ENCODE data around the gene C11orf21.

The C11orf21 gene

DNA sequence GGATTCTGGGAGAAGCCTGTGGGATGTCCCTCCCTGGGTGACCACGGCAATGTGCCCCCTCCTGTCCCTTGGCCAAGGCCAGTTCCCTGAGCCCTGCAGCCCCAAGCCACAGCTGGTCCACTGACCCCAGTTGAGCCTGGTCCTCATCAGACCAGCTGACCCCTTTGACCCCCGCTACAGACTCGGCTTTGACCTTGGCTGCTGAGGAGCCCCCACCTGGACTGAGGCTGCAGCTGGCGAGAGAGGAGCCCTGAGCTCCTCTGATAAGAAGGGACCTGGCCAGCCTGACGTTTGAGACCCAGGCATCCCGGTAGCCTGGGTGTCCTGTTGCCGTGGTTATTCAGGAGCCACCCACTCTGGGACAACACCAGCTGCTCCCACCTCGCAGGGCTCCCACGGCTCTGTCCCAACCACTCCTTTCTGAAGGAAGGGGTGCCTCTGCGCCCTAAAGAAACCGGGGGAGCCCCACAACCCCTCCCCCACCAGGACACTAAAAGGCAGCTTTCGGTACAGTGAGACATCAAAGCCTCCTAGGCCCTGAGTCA is 34.3 kb downstream of the C11orf21 start:
- H3K36me3 ChIP-seq (ENCODE audit: low read length) = no peaks in the 10 kb centered on the region
- no peak overlapping the region for H3K9ac ChIP-seq (ENCODE audit: low read length)
- H3K27ac ChIP-seq (ENCODE audit: low read depth, low read length) = no peak overlapping the region
- no peaks in the 10 kb centered on the region for H3K9me3 ChIP-seq (ENCODE audit: insufficient read depth, low read length)
- H2AFZ ChIP-seq (ENCODE audit: low read depth, low read length, severe bottlenecking) = no peak overlapping the region
- no peaks in the 10 kb centered on the region for H3K79me2 ChIP-seq (ENCODE audit: insufficient read depth, low read length)
- no peaks in the 10 kb centered on the region for H3K27me3 ChIP-seq (ENCODE audit: low read length)
- TF ChIP-seq, protein P1, sequence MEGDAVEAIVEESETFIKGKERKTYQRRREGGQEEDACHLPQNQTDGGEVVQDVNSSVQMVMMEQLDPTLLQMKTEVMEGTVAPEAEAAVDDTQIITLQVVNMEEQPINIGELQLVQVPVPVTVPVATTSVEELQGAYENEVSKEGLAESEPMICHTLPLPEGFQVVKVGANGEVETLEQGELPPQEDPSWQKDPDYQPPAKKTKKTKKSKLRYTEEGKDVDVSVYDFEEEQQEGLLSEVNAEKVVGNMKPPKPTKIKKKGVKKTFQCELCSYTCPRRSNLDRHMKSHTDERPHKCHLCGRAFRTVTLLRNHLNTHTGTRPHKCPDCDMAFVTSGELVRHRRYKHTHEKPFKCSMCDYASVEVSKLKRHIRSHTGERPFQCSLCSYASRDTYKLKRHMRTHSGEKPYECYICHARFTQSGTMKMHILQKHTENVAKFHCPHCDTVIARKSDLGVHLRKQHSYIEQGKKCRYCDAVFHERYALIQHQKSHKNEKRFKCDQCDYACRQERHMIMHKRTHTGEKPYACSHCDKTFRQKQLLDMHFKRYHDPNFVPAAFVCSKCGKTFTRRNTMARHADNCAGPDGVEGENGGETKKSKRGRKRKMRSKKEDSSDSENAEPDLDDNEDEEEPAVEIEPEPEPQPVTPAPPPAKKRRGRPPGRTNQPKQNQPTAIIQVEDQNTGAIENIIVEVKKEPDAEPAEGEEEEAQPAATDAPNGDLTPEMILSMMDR (IDR thresholded peaks at IDR 0.05; ENCODE audit: insufficient read depth, low read length, poor library complexity, severe bottlenecking) = no peak
- no peak for TF ChIP-seq EZH2phosphoT487 (conservative IDR thresholded peaks at IDR 0.05; ENCODE audit: low read length)
- no peaks in the 10 kb centered on the region for H3F3A ChIP-seq (ENCODE audit: insufficient read depth)
- no peak overlapping the region for H3K4me2 ChIP-seq (ENCODE audit: low read depth, low read length, poor library complexity, severe bottlenecking)
- no peak overlapping the region for H3K4me3 ChIP-seq (ENCODE audit: insufficient read depth, low read length, poor library complexity, severe bottlenecking)
- H4K20me1 ChIP-seq (ENCODE audit: low read depth, low read length) = no peaks in the 10 kb centered on the region
- no peaks in the 10 kb centered on the region for H3K9me2 ChIP-seq (replicated peaks; ENCODE audit: insufficient read depth, low read length)

DNA sequence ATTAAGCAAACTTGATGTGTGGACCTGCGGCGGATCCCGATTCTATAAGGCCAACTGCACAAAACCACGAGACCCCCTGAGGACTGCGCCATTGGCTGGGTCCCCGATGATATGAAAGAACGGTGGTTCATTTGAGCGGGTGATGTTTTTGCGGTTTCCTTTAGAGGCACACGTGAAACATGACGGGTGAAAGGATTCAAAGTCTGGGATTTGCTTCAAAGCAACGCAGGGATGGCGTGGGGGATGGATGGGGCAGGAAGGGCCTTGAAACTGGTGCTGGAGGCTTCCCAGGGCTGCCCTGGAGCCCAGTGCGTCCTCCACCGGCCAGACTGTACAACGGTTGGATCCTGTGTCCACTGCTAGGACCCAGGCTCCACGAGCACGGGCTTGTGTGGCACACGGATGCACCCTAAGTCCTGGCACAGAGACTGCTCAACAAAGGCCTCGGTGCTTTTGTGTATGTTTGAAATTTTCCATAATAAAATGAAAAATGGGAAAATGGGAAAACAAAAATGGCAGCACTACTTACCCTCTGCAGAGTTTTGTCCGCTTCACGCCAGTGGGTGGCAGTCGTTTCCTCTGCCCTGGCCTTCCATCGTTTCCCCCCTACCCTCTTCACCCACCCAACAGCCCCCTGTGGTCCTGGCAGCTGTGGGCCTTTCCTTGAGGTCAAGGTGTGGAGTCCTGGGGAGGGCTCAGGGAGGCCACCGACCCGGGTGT is 35.0 kb downstream of the C11orf21 start:
- Histone ChIP-seq H3K4me2 (ENCODE audit: low read depth, low read length, poor library complexity, severe bottlenecking) (no peak overlapping the region), H3K36me3 (ENCODE audit: low read length) (no peaks in the 10 kb centered on the region)

DNA sequence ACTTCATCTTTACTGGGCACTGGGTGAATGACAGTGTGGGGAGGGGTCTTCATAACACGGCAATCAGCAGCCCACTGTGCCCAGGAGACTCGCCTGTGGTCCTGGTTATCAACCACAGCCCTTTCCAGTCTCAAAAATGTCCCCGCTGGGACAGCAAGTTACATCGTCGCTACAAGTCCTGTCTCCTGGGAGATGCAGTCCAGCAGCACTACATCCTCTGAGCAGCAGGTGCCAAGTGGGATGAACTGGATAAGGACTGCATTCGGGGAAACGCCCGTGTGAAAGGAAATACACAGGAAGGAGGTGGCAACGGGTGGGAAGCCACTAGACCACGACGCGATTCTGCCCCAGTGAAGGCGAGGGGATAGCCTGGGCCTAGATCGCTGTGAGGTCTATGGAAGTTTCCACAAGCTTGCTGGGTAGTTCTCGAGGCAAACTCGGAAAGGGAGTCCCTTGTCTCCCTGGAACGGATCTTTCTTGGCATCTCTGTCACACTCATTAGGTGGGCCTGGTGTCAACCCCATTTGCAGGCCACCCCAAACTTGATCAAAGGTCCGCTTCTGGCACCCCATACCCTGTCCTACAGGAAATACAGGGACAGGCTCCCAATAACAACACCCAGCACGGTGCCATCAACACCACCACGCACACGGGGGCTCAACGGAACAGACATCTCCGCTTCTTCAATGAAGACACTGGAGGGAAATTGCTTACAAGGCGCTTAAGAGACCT is 35.7 kb downstream of the C11orf21 start:
- Histone ChIP-seq H3K27me3 (ENCODE audit: low read length) (no peaks in the 10 kb centered on the region), H3K27ac (ENCODE audit: low read depth, low read length) (no peak overlapping the region)

More for the DNA sequence above, 35.0 kb downstream of the C11orf21 start:
- Histone ChIP-seq H4K20me1 (ENCODE audit: low read depth, low read length) (no peaks in the 10 kb centered on the region), H3K9me2 (replicated peaks; ENCODE audit: insufficient read depth, low read length) (no peaks in the 10 kb centered on the region), H3K27me3 (ENCODE audit: low read length) (no peaks in the 10 kb centered on the region), H3K27ac (ENCODE audit: low read depth, low read length) (no peak overlapping the region), H3F3A (ENCODE audit: insufficient read depth) (no peaks in the 10 kb centered on the region), H3K9me3 (ENCODE audit: insufficient read depth, low read length) (no peaks in the 10 kb centered on the region), H3K4me3 (ENCODE audit: insufficient read depth, low read length, poor library complexity, severe bottlenecking) (no peak overlapping the region), H2AFZ (ENCODE audit: low read depth, low read length, severe bottlenecking) (no peak overlapping the region), H3K9ac (ENCODE audit: low read length) (no peak overlapping the region), H3K79me2 (ENCODE audit: insufficient read depth, low read length) (no peaks in the 10 kb centered on the region)
- TF ChIP-seq, protein P1 (IDR thresholded peaks at IDR 0.05; ENCODE audit: insufficient read depth, low read length, poor library complexity, severe bottlenecking) = no peak
- TF ChIP-seq EZH2phosphoT487 (conservative IDR thresholded peaks at IDR 0.05; ENCODE audit: low read length) = no peak

More for the DNA sequence above, 35.7 kb downstream of the C11orf21 start:
- no peak overlapping the region for H3K4me2 ChIP-seq (ENCODE audit: low read depth, low read length, poor library complexity, severe bottlenecking)
- TF ChIP-seq, protein P1 (IDR thresholded peaks at IDR 0.05; ENCODE audit: insufficient read depth, low read length, poor library complexity, severe bottlenecking) = no peak
- TF ChIP-seq EZH2phosphoT487 (conservative IDR thresholded peaks at IDR 0.05; ENCODE audit: low read length) = no peak
- no peak overlapping the region for H2AFZ ChIP-seq (ENCODE audit: low read depth, low read length, severe bottlenecking)
- no peaks in the 10 kb centered on the region for H3K9me3 ChIP-seq (ENCODE audit: insufficient read depth, low read length)
- no peak overlapping the region for H3K9ac ChIP-seq (ENCODE audit: low read length)
- H3K9me2 ChIP-seq (replicated peaks; ENCODE audit: insufficient read depth, low read length) = no peaks in the 10 kb centered on the region
- no peak overlapping the region for H3K4me3 ChIP-seq (ENCODE audit: insufficient read depth, low read length, poor library complexity, severe bottlenecking)
- H3F3A ChIP-seq (ENCODE audit: insufficient read depth) = no peaks in the 10 kb centered on the region
- no peaks in the 10 kb centered on the region for H3K79me2 ChIP-seq (ENCODE audit: insufficient read depth, low read length)
- H4K20me1 ChIP-seq (ENCODE audit: low read depth, low read length) = no peaks in the 10 kb centered on the region
- no peaks in the 10 kb centered on the region for H3K36me3 ChIP-seq (ENCODE audit: low read length)
